ENCODE results near the gene MAP1S.

MAP1S gene

DNA sequence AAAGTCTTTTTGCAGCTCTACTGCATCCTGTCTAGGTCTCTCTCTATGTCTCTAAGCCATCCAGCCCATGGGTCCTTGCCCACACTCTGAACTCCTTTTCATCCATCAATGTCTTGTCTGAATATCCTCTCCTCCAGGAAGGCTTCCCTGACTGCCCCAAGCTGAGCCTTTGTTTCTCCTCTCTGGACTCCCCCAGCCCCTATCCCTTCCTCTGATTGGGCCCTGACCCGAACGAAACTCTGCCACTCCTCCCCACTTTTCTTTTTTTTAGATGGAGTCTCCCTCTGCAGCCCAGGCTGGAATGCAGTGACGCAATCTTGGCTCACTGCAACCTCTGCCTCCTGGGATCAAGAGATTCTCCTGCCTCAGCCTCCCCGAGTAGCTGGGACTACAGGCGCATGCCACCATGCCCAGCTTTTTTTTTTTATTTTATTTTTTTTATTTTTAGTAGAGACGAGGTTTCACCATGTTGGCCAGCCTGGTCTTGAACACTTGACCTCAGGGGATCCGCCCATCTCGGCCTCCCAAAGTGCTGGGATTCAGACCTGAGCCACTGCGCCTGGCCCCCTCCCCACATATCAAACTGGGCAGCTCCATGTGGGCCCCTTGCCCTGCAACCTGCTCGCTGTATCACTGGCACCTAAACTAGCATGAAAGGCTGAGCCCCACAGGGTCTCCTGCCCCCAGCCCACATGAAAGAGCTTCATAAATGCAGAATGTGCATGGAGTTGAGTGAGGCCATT is 30.3 kb upstream of the MAP1S start:
- DNase-seq = no peak

DNA sequence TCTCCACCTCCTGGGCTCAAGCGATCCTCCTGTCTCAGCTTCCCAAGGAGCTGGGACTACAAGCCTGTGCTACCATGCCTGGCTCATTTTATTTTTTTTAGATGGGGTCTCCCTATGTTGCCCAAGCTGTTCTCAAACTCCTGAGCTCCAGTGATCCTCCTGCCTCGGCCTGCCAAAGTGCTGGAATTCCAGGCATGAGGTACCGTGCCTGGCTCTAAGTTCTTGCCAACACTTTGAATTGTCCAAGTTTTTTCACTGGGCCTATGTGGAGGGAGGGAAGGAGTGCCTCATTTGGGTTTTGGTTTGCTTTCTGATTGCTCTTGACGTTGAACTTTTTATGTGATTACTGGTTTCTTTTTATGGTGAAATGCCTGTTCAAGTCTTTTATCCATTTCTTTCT is 26.7 kb upstream of the MAP1S start:
- no peak for DNase-seq

DNA sequence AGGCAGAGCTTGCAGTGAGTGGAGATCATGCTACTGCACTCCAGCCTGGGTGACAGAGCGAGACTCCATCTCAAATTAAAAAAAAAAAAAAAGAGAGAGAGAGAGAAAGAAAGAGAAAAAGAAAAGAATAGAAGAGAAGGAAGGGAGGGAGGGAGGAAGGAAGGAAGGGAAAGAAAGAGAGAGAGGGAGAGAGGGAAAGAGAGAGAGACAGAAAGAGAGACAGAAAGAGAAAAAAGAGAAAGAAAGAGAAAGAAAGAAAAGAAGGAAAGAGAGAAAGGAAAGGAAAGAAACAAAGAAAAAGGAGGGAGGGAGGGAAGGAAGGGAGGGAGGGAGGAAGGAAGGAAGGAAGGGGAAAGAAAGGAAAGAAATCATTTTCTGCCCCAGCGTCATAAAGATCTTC is 24.1 kb upstream of the MAP1S start:
- no peak for DNase-seq

DNA sequence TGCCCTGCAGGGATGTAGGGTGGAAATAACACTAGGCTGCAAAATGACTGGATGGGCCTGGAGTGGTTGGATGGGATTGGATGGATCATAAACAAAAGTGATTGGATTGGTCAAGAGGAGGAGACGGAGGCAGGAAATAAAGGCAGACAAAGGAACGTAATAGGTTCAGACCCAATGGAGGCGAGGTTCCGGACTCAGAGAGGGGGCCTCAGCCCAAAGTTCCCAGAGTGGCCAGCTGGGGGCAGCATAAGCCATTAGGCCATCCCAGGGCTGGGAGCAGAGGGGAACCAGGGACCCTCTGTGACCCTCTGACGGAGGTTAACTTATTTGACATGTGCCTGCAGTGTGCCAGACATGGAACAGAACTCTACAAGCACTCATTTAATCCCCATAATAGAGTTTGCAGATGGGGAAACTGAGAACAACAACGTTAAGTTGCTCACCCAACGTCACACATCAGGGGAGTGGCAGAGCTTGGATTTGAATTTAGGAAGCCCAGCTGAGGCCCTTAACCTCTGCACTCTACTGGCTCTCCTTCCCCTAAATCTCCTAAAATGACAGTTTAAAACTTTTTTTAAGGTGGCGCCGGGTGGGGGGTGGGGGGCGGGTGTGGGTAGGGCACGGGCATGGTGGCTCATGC is 15.3 kb upstream of the MAP1S start:
- peak; percentile 66 to 72 for DNase-seq

DNA sequence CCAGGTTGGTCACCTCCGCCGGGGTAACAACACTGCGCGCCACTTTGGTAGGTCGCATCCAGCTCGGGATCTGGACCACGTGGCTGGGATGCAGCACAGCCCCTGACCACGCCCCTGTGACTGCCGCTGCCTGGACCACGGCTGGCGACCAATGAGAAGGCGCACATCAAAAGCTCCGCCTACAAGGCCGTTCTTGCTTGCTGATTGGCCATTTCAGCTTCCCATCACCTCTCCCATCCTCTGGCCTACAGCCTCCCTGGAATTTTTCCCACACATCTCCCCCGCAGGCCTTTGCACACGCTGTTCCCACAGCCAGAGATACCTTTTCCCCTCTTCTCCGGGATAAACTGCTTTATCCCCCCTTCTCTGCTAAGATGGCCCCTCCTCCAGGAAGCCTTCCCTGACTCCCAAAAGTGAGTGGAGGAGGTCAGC is 12.5 kb upstream of the MAP1S start:
- no peak for DNase-seq

DNA sequence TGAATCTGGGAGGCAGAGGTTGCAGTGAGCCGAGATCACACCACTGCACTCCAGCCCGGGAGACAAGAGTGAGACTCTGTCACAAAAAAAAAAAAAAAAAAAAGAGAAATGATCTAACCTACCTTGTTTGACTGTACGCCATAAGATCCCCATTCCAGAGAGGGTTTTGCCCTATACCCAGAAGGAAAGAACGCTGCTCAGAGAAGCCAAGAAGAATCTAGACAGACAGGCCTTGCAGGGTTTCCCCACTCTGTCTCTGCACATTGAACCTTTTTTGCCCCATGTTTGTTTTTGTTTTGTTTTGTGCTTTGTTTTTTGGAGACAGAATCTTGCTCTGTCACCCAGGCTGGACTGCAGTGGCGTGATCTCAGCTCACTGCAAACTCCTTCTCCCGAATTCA is 7.4 kb upstream of the MAP1S start:
- no peak for DNase-seq

DNA sequence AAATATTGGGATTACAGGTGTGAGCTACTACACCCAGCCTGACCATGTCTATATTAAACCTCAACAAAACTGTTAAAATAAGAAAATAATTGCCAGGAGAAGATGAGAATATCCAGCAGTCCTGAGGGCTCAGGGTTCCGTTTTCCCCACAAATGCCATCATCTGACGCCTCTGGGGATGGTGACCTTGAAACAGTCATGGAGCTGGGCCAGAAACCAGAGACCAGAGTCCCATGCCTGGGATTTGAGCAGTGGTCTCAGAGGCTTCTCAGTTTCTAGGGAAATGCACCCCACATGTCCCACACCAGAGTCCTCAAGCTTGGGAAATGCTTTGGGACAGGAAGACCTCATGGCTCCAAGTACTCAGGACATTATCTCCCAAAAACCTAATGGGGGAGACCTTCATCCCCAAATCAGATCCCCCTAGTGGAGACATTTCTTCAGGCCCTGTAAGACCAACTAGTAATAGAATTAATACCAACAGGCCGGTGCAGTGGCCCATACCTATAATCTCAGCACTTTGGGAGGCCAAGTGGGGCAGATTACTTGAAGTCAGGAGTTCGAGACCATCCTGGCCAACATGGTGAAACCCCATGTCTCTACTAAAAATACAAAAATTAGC is 2.9 kb upstream of the MAP1S start:
- DNase-seq = no peak

DNA sequence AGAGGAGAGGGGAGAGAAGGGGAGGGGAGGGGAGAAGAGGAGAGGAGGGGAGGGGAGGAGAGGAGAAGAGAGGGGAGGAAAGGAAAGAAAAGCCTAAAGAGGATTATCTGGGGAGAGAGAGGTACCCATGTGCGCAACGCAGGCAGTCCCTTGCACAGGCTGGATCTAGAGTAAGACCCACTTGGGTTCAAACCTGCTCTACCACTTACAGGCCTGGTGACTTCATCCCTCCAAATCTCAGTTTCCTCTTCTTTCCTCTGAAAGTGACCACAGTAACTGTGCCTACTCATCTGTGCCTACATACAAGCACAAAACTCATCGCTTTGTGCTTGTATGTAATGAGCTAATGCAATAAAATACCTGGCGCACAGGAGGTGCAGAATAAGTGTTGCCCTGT is 732 bp upstream of the MAP1S start:
- DNase-seq = no peak

DNA sequence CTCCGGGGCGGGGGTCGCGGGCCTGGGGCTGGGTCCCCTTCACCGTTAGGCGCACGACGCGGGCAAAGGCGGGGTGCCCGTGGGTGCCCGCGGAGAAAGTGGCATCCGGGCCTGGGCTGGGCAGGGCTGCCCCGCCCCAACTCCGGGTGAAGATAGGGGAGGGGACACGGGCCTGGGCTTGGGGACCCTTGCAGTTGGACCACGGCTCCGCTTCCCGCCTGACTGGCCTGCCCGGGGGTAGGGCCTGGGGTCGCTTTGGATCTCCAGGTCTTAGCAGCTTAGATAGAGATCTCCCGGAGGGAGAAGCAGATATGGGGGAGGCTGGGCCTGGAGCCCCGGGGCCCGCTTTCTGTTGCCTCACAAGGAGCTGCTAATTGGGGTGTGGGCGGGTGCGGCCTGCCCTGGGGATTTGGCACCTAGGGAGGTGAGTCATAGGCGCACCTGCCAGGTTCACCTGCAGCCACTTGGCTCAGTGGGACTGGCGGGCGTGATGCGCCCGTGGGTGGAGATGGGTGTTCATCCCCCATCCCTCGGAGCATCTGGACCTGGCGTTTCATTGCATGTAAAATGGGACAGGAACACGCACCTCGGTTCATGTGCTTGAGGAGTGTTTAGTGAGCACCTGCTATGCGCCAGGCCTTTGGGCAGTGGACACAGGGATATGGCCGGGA is 585 bp downstream of the MAP1S start:
- no peak for DNase-seq

DNA sequence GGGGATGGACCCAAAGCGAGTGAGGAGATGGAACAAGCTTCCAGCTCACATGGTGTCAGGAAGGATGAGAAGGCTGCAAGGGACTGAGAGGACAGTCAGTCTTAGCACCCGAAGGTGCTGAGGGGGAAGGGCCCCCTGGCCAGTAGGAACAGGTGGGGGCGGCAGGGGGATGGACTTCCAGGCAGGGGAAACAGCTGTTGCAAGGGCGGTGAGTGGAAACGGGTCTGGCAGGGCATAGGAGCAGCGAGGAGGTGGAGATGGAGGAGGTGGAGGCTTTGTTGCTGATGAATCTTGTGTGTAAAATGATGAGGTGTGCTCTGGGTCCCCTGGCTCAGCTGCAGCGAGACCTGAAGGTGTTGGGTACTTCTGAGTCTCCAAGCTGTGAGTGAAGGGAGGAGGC is 1.2 kb downstream of the MAP1S start:
- DNase-seq = no peak

DNA sequence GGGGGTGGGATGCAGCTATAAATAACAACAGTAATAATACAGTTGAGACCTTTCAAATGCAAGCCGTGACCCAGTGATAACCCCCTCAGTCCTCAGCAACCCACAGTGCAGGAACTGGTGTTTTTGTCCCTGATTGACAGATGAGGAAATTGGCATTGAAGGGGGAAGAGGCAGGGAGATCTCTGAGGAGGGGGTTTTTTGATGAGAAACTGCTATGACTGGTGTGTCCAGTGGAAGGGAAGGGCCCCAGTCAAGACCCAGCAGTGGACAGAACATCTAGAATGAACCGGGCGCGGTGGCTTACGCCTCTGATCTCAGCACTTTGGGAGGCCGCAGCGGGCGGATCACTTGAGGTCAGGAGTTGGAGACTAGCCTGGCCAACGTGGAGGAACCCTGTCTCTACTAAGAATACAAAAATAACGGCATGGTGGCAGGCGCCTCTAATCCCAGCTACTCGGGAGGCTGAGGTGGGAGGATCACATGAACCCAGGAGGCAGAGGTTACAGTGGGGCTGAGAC is 1.9 kb downstream of the MAP1S start:
- no peak for DNase-seq

DNA sequence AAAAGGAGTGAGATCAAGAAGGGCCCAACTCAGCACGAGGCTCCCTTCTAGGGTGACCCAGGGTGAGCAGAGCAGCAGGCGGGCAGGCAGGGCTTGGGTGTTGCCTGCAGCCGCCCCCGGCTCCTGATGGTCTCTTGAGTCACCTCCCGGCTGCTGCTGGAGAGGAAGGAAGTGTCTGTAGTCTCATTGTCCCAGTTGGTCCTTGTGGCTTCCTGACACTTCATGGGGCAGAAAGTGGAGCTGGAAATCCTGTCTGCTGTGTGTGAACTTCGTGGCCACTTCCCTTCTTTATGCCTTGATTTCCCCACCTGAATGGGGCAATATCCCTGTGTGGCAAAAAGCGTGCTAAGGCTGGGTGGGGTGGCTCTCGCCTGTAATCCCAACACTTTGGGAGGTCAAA is 2.5 kb downstream of the MAP1S start:
- DNase-seq = peak in 1 of 2 donors; percentile 21

DNA sequence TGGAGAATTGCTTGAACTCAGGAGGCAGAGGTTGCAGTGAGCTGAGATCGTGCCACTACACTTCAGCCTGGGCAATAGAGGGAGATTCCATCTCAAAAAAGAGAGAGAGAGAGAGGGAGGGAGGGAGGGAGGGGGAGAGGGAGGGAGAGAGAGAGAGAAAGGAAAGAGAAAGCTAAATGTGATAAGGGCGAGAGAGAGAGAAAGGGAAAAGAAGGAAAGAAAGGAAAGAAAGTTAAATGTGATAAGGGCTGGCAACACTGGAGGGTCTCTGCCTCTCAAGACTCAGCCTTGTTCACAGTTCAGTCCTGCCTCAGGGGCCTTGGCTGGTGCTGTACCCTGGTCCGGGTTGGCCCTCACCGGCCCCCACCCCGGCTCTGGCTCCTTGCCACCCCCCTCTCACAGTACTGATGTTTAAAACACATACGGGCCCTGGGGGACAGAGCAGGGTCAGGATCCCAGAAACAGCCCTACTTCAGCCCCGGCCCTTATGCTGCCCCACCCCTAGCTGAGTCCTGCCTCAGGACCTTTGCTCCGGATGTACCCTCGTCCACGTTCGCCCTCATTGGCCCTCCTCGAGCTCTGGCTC is 3.5 kb downstream of the MAP1S start:
- no peak for DNase-seq

DNA sequence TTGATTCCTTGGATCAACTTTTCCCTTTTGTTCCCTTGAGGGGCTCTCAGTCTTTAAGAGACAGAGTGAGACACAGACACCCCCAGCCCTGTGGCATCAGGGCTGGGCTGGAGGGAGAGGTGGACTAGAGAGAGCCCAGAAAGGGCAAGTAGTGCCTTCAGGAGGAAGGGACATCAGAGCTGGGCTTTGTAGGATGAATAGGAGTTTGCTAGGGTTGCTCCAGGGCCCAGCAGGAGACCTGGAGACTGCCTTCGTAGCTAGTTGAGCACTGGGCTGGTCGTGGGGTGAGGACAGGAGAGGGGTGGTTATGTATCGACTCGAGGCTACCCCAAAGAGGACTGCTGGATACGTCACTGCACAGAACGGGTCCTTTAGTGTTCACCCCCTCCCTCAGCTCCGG is 5.4 kb downstream of the MAP1S start:
- no peak for DNase-seq

DNA sequence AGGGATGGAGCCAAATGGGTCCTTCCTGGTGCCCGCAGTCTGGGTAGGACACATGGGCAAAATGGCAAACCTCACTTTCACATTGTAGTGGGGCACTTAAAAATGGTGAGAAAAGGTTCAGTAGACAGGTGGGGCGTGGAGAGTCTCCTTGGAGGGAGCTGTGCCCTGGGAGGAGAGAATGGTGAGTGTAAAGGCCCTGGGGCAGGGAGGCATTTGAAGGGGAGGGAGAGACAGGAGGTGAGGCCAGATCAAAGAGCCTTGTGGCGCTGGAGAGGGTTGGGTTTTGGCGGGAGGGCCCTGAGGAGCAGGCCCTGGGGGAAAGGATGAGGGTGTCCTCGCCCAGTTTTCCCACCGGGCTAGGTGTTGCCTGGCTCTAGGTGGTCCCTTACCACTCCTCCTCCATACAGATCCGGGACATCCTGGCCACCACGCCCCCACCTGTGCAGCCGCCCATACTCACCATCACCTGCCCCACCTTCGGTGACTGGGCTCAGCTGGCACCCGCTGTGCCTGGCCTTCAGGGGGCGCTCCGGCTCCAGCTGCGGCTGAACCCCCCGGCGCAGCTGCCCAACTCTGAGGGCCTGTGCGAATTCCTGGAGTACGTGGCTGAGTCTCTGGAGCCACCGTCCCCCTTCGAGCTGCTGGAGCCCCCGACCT is 6.3 kb downstream of the MAP1S start:
- DNase-seq = no peak

DNA sequence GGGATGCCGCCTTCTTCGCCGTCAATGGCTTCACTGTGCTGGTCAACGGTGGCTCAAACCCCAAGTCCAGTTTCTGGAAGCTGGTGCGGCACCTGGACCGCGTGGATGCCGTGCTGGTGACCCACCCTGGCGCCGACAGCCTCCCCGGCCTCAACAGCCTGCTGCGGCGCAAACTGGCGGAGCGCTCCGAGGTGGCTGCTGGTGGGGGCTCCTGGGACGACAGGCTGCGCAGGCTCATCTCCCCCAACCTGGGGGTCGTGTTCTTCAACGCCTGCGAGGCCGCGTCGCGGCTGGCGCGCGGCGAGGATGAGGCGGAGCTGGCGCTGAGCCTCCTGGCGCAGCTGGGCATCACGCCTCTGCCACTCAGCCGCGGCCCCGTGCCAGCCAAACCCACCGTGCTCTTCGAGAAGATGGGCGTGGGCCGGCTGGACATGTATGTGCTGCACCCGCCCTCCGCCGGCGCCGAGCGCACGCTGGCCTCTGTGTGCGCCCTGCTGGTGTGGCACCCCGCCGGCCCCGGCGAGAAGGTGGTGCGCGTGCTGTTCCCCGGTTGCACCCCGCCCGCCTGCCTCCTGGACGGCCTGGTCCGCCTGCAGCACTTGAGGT is 7.0 kb downstream of the MAP1S start:
- DNase-seq = no peak

DNA sequence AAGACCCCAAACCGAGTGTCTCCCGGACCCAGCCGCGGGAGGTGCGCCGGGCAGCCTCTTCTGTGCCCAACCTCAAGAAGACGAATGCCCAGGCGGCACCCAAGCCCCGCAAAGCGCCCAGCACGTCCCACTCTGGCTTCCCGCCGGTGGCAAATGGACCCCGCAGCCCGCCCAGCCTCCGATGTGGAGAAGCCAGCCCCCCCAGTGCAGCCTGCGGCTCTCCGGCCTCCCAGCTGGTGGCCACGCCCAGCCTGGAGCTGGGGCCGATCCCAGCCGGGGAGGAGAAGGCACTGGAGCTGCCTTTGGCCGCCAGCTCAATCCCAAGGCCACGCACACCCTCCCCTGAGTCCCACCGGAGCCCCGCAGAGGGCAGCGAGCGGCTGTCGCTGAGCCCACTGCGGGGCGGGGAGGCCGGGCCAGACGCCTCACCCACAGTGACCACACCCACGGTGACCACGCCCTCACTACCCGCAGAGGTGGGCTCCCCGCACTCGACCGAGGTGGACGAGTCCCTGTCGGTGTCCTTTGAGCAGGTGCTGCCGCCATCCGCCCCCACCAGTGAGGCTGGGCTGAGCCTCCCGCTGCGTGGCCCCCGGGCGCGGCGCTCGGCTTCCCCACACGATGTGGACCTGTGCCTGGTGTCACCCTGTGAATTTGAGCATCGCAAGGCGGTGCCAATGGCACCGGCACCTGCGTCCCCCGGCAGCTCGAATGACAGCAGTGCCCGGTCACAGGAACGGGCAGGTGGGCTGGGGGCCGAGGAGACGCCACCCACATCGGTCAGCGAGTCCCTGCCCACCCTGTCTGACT is 7.9 kb downstream of the MAP1S start:
- DNase-seq = no peak

DNA sequence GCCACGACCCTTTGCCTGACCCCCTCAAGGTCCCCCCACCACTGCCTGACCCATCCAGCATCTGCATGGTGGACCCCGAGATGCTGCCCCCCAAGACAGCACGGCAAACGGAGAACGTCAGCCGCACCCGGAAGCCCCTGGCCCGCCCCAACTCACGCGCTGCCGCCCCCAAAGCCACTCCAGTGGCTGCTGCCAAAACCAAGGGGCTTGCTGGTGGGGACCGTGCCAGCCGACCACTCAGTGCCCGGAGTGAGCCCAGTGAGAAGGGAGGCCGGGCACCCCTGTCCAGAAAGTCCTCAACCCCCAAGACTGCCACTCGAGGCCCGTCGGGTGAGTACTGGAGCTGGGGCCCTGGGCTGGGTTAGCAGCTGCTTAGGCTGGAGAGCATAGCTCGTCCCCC is 8.6 kb downstream of the MAP1S start:
- no peak for DNase-seq

DNA sequence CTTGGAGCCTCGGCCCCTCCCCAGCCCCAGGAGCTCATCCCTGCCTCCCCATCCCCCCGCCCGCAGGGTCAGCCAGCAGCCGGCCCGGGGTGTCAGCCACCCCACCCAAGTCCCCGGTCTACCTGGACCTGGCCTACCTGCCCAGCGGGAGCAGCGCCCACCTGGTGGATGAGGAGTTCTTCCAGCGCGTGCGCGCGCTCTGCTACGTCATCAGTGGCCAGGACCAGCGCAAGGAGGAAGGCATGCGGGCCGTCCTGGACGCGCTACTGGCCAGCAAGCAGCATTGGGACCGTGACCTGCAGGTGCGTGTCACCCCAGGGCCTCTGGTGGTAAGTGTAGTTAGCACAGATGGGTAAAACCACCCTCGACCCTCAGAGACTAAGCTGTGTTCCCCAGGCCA is 13.8 kb downstream of the MAP1S start:
- DNase-seq = no peak

DNA sequence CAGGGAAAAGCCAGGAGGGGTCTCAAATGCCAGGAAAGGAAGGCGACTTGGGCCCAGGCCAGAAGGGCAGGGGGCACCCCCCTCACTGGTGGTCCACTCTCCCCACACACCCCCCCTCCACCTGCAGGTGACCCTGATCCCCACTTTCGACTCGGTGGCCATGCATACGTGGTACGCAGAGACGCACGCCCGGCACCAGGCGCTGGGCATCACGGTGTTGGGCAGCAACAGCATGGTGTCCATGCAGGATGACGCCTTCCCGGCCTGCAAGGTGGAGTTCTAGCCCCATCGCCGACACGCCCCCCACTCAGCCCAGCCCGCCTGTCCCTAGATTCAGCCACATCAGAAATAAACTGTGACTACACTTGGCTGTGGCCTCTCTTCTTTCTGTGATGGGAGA is 14.9 kb downstream of the MAP1S start:
- DNase-seq = no peak

DNA sequence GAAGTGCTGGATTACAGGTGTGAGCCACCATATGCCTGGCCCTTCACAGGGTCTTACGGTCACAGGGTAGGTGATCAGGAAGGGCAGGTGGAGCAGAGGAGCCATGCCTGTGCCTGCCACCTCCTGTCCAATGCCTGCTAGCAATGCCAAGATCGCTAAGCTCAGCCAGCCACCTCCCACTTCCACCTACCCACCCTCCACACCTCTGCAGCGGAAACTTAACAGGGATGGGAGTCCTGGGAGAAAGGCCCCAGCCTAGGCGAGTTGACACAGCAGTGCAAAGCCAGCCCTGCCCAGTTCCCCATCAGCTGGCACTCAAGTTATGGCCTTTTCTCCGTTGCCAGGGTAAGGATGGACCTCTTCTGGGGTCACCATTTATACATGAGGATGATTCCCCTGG is 16.1 kb downstream of the MAP1S start:
- DNase-seq = no peak

All from CD4-positive, alpha-beta T cell treated with Interleukin-4 for 1 hour (primary cell).